ENCODE data around the gene PPP1R7.
"Not testable (repeated sequence)": the region's sequence is repeated elsewhere in the genome, so short reads cannot be mapped to it uniquely, and the experiment has no call there.

PPP1R7 gene

DNA sequence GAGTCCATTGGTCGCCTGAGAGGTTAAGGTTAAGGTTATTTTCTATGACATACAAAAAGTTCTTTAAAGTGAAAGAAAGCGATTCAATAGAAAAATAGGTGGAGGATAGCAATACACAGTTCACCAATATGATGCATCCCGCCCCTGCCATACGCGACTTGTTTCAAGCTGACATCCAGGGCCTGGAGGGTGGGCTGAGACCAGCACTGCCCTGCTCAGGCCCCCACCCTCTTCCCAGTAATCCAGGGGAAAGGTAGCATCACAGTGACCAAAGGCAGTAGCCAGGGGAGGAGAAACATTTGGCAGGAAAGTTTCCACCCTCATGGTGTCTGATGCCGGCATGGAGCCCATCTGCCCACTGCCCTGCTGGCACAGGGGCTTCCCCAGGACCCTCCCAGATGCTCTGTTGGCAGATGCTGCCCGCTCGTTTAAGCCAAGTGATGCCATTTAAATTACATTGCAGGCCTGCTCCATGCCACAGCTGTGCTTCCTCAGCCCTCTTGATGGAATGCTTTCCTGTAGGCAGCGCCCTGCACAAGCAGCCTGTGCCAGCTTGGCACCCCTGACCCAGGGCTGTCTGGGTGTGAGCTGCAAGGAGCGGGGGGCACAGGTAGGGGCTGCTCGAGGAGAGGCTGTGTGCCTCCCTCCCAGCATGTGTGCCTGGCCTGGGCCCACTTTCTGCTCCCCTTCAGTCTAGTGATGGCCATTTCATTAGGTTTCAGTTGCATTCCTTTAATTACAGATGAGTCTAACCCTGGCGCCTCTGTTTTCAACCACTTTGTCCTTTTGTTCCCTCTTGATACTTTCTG lies 27.5 kb downstream of the PPP1R7 start:
- no peak for DNase-seq

GRCh38 chr2:241178961-241179360 lies 28.7 kb downstream of the PPP1R7 start:
- DNase-seq = no peak

GRCh38 chr2:241179899-241180298 lies 29.6 kb downstream of the PPP1R7 start:
- no peak for DNase-seq

- DNase-seq = no peak
Observed at GRCh38 chr2:241180495-241180894, 30.2 kb downstream of the PPP1R7 start.

DNA sequence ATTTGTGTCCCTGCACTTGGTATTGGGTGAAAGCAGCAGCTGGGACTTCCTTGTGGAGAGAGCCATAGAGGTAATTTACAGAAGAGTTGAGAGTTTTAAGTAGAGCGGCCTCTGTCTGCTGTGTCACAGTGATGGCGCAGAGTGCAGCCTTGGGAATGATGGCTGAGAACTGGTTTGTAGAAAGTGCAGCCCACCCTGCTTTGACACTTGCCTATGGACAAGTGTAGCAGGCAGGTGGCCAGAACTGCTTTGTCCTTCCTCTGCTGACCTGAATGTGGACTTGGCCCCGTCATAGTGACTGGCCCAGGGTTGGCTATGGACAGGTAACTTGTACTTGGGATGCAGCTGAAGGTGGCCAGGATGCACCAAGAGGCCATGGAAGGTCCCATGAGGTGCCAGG lies 31.9 kb downstream of the PPP1R7 start:
- no peak for DNase-seq

GRCh38 chr2:241182531-241183133 lies 32.4 kb downstream of the PPP1R7 start:
- DNase-seq = no peak

- no peak for DNase-seq
Observed at GRCh38 chr2:241183221-241183620, 33.0 kb downstream of the PPP1R7 start.

- DNase-seq = no peak
Observed at GRCh38 chr2:241184901-241185300, 34.6 kb downstream of the PPP1R7 start.

GRCh38 chr2:241185961-241186360 lies 35.7 kb downstream of the PPP1R7 start:
- DNase-seq = no peak

DNA sequence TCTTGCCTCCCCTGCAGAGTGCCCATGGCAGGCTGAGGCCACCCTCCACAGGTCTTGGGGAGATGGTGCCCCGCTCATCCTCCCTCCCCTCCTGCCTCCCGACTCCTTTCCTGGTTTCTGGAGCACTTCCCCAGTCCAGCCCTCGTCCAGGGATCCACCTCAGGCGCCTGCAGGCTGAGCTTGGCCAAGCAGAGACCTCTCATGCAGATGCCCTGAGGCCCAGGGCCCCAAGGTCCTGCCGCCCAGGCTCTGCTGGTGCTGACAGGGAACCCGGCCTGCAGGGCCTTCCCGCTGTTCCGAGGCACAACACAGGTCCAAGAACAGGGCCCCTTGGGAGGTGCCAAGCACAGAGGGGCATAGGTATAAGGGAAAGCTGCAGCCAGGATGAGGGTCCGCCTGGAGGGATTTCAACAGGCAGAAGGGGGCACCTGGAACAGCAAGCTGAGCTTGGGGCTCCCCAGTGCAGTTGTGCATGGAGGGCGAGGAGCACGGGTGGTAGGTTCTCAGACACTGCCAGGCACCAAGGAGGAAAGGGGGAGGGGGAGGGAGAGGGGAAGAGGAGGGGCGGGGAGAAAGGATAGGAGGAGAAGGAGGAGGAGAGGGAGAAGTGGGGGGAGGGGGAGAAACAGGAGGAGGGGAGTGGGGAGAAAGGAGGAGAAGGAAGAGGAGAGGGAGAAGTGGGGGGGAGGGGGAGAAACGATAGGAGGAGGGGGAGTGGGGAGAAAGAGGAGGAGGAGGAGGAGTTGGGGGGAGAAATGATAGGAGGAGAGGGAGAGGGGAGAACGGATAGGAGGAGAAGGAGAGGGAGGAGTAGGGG lies 37.0 kb downstream of the PPP1R7 start:
- DNase-seq = no peak

DNA sequence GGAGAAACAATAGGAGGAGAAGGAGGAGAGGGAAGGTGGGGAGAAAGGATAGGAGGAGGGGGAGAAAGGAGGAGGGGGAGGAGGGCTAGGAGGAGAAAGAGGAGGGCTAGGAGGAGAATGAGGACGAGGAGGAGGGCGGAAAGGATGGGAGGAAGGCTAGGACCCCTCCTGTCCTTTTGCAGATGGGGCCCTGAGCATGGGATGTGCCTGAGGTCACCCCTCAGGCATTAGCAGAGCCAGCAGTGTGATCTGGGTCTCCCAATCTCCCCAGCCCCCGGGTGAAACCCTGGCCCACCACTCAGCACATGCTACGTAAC lies 37.6 kb downstream of the PPP1R7 start:
- no peak for DNase-seq

DNA sequence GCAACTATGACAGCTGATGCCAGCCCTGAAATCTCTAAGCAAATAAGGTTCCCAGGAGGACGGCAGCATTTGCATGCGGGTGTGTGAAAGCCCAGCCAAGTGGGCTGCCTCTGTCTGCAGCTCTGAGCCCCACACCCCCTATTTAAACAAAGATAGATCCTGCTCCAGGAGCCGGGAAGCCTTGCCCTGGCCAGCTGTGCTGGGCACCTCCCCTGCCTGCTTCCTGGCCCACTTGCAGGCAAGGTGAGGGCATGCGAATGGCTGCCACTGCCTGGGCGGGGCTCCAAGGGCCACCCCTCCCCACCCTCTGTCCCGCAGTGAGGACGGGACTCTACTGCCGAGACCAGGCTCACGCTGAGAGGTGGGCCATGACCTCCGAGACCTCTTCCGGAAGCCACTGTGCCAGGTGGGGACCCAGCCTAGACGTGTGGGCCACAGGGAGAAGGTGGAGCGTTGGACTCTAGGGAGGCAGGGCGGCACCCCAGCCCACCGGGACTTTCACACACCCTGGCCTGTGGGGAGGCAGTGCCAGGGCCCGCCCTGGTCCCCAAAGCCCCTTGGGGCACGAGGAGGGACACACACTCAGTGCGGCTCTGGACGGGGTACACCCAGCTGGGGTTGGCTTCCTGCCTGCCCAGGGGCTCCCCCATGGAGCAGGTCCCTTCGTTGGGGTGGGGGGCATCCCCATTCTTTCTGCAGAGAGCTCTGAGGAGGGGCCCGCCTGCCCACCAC lies 38.3 kb downstream of the PPP1R7 start, which contains the start of gene ANO7:
Gene ANO7, plus strand, starts transcription at position 317 of the 732 bp plus-strand sequence. CDS start 1,387 bp downstream, outside the sequence.
- peak; percentile 54 for DNase-seq

- no peak for DNase-seq
Observed at GRCh38 chr2:241189093-241189855, 39.0 kb downstream of the PPP1R7 start.

DNA sequence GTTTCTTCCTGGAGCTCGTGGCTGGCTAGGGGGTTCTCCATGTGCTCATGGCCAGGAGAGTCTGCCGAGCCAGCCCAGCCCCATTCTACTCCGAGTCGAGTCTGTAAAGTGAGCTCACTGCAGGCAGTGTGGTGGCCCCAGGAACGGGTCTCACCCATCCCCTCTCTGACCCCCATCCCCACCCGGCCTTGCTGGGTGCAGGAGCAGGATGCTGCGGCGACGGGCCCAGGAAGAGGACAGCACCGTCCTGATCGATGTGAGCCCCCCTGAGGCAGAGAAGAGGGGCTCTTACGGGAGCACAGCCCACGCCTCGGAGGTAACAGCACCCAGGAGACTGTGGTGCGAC lies 39.6 kb downstream of the PPP1R7 start:
- no peak for DNase-seq

GRCh38 chr2:241190291-241190981 lies 40.2 kb downstream of the PPP1R7 start:
- no peak for DNase-seq

- DNase-seq = no peak
Observed at GRCh38 chr2:241191081-241191480, 40.8 kb downstream of the PPP1R7 start.

DNA sequence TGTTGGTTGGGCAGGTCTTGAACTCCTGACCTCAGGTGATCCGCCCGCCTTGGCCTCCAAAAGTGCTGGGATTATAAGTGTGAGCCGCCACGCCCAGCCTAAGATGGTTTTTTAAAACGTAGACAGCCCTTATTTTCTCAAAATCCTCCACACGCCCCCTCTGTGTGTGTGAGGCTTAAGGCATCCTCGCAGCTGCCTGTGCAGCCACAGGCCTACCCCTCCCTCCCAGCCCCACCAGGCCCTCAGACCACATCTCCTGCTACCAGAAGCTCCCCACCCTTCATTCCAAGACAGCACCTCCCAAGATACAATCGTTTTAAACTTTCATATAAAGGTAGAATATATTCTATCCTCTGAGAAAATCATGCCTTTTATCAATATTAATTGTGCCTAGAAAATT lies 43.0 kb downstream of the PPP1R7 start:
- no peak for DNase-seq

- DNase-seq = no peak
Observed at GRCh38 chr2:241194811-241195210, 44.5 kb downstream of the PPP1R7 start.

DNA sequence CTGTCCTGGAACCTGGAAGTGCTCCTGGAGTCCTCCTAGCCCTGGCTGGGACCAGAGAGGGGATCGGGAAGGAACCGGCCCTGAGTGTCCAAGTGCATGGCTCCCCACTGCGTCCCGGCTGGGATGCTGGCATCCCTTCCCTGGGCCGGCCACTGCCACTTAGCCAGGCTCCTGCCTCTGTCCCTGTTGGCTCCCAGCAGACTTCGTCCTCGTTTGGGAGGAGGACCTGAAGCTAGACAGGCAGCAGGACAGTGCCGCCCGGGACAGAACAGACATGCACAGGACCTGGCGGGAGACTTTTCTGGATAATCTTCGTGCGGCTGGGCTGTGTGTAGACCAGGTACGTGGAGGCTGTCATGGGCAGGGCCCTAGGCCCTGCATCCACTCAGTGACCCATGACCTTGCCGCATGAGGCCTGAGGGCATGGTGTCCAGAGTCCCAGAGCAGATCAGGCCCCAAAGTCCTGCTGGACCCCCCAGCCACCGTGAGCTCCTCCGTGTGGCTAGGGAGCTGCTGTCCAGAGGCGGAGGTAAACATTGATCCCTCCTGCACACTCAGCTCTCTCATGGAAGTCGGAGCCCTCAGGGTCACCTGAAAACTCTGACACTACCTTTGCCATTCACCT lies 45.4 kb downstream of the PPP1R7 start:
- DNase-seq = no peak

GRCh38 chr2:241197246-241197645 lies 47.0 kb downstream of the PPP1R7 start:
- not testable (repeated sequence) for DNase-seq

DNA sequence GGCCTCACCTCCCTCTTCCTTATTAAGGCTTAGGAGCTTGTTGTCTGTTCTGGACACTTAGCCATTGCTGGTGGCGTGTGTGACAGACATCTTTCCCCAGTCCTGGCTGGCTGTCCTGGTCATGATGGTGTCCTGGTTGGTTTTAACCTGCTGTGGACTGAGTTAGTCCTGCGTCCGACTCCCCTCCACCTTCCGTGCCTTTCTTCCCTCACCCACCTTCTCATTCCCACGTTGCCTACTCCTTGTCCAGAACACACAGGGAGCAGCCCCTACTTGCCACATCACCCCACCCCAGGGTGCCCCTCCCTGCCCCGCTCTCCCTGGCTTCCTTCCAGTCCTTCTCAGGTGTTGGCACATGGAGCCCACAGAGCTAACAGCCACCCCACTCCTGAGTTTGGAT lies 47.7 kb downstream of the PPP1R7 start:
- DNase-seq = no peak
